ENCODE data around the gene NTNG1.

The NTNG1 gene

GRCh38 chr1:107309962-107310361 lies 169.1 kb downstream of the NTNG1 start:
- Histone ChIP-seq H3K9me3 (no peaks in the 10 kb centered on the region), H3K27me3 (no peaks in the 10 kb centered on the region), H3K4me3 (no peak overlapping the region), H3K36me3 (no peaks in the 10 kb centered on the region), H3K27ac (no peak overlapping the region), H3K4me1 (no peaks in the 10 kb centered on the region)
- intact Hi-C loops (cut with DNase I; ENCODE audit: low total_unique reads), result no loop called here
- DNase-seq, result no peak
- no peak for TF ChIP-seq CTCF (IDR thresholded peaks at IDR 0.05)

GRCh38 chr1:107315652-107316051 lies 174.8 kb downstream of the NTNG1 start:
- intact Hi-C loops (cut with DNase I; ENCODE audit: low total_unique reads), result no loop called here
- TF ChIP-seq CTCF (IDR thresholded peaks at IDR 0.05), result no peak
- H3K9me3 ChIP-seq, result no peaks in the 10 kb centered on the region
- H3K27ac ChIP-seq, result no peak overlapping the region
- DNase-seq, result no peak
- H3K27me3 ChIP-seq, result no peaks in the 10 kb centered on the region
- H3K4me3 ChIP-seq, result no peak overlapping the region
- H3K36me3 ChIP-seq, result no peaks in the 10 kb centered on the region
- H3K4me1 ChIP-seq, result no peaks in the 10 kb centered on the region

GRCh38 chr1:107318932-107319331 lies 178.1 kb downstream of the NTNG1 start:
- no peaks in the 10 kb centered on the region for H3K9me3 ChIP-seq
- no peaks in the 10 kb centered on the region for H3K27me3 ChIP-seq
- intact Hi-C loops (cut with DNase I; ENCODE audit: low total_unique reads), result no loop called here
- H3K36me3 ChIP-seq, result no peaks in the 10 kb centered on the region
- no peak for TF ChIP-seq CTCF (IDR thresholded peaks at IDR 0.05)
- DNase-seq, result no peak
- no peaks in the 10 kb centered on the region for H3K4me1 ChIP-seq
- no peak overlapping the region for H3K4me3 ChIP-seq
- no peak overlapping the region for H3K27ac ChIP-seq

GRCh38 chr1:107323784-107324183 lies 182.9 kb downstream of the NTNG1 start:
- no peak overlapping the region for H3K4me3 ChIP-seq
- intact Hi-C loops (cut with DNase I; ENCODE audit: low total_unique reads), result no loop called here
- no peaks in the 10 kb centered on the region for H3K27me3 ChIP-seq
- H3K36me3 ChIP-seq, result no peaks in the 10 kb centered on the region
- no peaks in the 10 kb centered on the region for H3K9me3 ChIP-seq
- no peak for DNase-seq
- H3K27ac ChIP-seq, result no peak overlapping the region
- no peaks in the 10 kb centered on the region for H3K4me1 ChIP-seq
- TF ChIP-seq CTCF (IDR thresholded peaks at IDR 0.05), result no peak

GRCh38 chr1:107326824-107327445 lies 186.1 kb downstream of the NTNG1 start:
- TF ChIP-seq CTCF (IDR thresholded peaks at IDR 0.05), result no peak
- no peaks in the 10 kb centered on the region for H3K27me3 ChIP-seq
- H3K36me3 ChIP-seq, result no peaks in the 10 kb centered on the region
- no peak overlapping the region for H3K27ac ChIP-seq
- no peak overlapping the region for H3K4me3 ChIP-seq
- H3K4me1 ChIP-seq, result no peaks in the 10 kb centered on the region
- intact Hi-C loops (cut with DNase I; ENCODE audit: low total_unique reads), result no loop called here
- no peak for DNase-seq
- H3K9me3 ChIP-seq, result no peaks in the 10 kb centered on the region

GRCh38 chr1:107327446-107327845 lies 186.6 kb downstream of the NTNG1 start:
- Histone ChIP-seq H3K27me3 (no peaks in the 10 kb centered on the region), H3K4me1 (no peaks in the 10 kb centered on the region), H3K4me3 (no peak overlapping the region), H3K9me3 (no peaks in the 10 kb centered on the region), H3K36me3 (no peaks in the 10 kb centered on the region), H3K27ac (no peak overlapping the region)
- intact Hi-C loops (cut with DNase I; ENCODE audit: low total_unique reads), result no loop called here
- no peak for DNase-seq
- TF ChIP-seq CTCF (IDR thresholded peaks at IDR 0.05), result no peak

Measured in tibial artery (tissue), 4 donors.